NCI-H526 treated with DMSO at 0.1 percent for 48 hours (cell line): Measurements from ENCODE around the gene SUSD4.
"Not testable (repeated sequence)": the region's sequence is repeated elsewhere in the genome, so short reads cannot be mapped to it uniquely, and the experiment has no call there.

Experiments used
- DNase-seq: peaks from one replicate; lab custom pipeline; 2025; lab: John Stamatoyannopoulos, UW

The SUSD4 gene

GRCh38 chr1:223289621-223290020 lies 74.4 kb downstream of the SUSD4 start:
- DNase-seq: no peak

DNA sequence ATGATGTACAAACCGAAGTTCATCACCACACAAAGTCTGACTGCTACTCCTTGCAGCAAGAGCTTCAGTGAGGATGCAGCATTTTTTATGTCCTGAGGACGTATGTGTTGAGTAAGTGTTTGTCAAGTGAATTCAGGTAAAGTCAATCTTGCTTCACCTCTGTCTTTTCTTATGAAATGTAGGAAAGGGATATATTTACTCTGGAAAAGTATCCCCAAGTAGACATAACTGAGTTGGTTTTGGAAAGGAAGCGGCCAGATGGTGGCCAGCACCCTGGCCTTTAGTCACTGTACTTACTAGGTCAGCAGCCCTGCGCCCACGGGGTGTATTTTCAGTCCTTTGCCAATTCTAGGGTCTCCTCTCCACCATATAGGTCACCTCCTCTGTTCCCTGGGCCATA lies 75.2 kb downstream of the SUSD4 start:
- no peak for DNase-seq

- no peak for DNase-seq
Observed at GRCh38 chr1:223285452-223285851, 78.5 kb downstream of the SUSD4 start.

- DNase-seq: not testable (repeated sequence)
Observed at GRCh38 chr1:223283697-223284096, 80.3 kb downstream of the SUSD4 start.

GRCh38 chr1:223278311-223278710 lies 85.7 kb downstream of the SUSD4 start:
- DNase-seq: not testable (repeated sequence)

GRCh38 chr1:223276029-223276428 lies 87.9 kb downstream of the SUSD4 start:
- no peak for DNase-seq

DNA sequence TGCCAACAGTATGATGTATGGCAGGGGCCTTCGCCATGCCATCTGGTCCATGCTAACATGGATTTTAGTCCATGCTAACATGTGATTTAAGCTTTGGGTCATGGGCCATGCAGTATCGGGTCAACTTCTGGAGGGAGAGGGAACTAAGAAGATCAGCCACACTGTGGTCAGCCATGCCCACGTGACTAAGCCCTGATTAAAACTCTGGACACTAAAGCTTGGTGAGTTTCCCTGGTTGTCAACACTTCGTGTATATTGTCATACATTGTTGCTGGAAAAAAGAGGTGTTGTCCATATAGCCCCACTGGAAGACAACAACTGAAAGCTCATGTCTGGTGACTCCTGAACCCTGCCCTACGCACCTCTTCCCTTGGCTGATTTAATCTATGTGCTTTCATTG lies 90.5 kb downstream of the SUSD4 start:
- no peak for DNase-seq

GRCh38 chr1:223271085-223271781 lies 92.7 kb downstream of the SUSD4 start:
- DNase-seq: no peak

- no peak for DNase-seq
Observed at GRCh38 chr1:223270155-223270554, 93.8 kb downstream of the SUSD4 start.

- DNase-seq: no peak
Observed at GRCh38 chr1:223269006-223269405, 95.0 kb downstream of the SUSD4 start.

DNA sequence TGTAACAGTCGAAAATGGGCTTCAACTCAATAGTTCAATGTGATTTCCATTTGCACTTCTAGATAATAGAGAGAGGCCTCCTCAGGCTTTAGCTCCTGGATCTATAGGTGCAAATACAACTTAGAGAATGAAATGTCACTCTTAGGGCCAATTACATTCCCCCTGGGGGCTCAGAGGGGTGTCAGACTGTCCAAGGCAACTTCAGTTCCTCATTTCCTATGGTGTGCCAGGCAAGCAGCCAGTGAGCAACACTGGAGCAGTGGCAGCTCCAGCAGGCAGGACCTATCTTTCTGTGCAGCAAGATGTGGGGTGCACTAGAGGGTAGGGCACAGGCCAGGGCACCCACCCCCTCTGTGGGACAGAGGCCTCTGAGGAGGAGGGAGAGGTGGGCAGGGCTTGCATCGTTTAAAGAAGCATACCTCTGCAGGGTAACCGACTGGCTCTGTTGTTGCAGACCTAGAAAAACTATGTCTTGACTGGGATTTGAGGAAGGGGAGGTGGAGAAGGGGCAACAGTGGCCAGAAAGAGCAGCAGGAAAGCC lies 97.3 kb downstream of the SUSD4 start:
- DNase-seq: no peak

DNA sequence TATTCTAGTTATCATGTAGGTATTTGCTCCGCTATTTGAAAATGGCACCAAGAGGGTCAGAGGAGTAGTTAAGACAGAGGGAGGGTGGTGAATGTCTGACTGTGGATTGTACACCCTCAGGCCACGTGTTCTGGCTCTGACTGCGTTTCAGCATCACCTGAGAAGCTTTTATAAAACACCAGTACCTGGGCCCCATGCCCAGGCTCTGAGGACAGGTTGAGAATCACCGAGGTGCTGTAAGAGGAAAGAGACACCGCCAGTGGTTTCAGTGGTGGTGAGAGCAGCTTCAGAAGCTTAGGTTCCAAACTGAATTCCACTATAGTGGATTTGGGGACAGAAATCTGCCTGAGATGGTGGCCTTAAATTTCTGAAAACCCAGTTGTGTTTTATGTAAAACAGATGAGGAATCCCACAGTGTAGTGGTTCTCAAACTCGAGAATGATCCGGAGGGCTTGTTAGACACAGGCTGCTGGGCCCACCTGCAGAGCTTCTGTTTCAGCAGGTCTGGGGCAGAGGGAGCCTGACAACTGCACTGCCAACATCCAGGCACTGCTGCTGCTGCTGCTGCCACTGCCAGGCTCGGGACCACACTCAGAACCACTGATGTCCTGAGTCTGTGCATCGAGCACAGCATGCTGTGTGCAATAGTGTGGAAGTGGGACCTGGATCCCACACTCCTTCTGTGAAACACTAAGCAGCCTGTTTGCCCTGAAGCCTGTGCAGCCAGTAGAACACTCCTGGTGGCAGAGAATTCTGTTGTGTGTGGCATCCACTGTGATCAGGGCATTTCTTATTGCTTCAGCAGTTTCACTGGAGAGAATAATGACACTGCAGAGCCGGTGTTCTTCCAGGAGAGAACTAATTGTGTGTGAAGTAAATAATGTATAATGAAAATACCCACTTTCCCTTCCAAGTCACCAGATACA lies 98.7 kb downstream of the SUSD4 start:
- no peak for DNase-seq

DNA sequence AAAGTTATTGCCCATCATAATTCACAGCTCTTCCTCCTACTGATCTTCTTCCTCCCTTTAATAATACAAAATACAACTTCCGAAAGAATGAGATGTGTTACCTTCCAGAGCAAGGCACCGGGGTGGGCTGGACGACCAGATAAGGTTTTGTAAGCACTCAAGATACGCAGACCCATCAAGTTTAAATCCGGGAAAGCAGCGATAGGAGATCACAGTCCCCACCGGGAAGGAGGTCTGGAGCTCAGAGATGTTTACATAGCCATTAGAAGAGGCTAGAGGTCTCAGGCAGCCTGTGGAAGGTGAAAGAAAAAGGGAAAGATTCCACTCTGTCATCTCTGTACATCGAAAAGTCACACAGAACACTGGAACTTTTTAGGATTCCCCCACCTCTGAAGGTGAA lies 99.4 kb downstream of the SUSD4 start:
- DNase-seq: no peak

GRCh38 chr1:223261914-223262313 lies 102.1 kb downstream of the SUSD4 start:
- DNase-seq: no peak

DNA sequence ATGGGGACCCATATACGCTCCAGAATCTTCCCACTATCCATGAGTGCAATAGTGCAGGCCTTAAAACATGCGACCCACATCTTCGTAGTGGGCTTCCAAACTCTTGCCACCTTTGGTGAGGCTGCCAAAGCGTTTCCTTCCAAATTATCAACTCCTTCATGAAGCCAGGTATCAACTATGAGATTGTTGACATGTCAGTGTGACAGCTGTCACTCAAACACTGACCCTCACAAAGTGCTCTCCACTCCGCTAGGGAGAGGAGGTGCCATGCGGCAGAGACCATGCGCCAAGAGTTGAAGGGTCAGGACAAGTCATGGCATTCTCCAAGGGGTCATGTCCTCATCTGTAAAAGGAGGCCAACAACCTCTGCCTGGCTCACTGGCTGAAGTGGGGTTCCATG lies 103.3 kb downstream of the SUSD4 start:
- no peak for DNase-seq

DNA sequence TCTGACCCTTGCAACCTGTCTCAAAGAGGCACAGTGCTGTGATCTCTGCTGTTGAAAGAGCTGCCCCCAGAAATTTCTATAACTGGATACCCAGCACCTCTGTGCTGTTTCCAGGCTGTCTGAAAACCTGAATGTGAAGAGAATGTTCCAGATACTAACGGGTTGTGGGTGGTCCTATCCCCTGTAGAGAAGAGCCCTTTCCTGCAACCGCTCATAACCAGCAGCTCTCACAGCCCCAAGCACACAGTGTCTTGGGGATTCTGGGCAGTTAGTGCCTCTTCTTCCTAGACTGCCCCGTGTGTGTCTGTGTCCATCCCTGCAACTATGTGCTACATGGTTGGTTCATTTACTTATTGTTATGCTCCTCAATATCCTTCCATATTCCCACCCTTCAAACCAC lies 104.5 kb downstream of the SUSD4 start:
- DNase-seq: no peak

- DNase-seq: no peak
Observed at GRCh38 chr1:223258751-223259198, 105.2 kb downstream of the SUSD4 start.

DNA sequence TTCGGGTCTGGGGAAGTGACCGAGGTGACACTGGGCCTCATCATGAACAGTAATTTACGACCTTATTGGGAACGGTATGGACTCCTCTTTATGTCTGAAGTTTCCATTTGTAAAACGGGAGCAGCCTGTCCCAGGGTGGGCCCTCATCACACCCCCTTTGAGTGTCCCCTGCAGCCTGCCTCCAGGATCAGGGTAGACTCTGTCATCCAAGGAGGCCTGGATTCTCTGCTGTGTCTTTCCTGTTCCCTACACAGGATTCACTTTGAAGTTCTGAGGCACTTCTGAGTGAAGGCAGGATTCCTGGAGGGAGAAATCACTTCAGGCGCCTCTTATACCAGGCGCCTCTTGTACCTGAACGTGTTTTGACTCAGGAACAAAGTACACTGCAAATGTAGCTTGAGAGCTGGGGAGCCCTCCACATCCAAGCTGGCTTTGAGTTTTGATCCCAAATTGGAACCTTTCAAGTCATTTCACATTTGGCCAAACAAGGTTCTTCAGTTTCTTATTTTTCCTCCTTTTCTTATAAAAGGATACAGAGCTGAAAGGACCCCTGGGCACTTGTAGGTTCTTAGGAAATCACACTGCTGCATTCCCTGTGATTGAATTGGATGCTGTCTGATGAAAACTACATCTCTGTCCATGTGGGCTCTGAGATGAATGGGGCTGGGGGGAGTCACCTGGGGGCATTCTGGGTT lies 106.0 kb downstream of the SUSD4 start:
- DNase-seq: no peak

DNA sequence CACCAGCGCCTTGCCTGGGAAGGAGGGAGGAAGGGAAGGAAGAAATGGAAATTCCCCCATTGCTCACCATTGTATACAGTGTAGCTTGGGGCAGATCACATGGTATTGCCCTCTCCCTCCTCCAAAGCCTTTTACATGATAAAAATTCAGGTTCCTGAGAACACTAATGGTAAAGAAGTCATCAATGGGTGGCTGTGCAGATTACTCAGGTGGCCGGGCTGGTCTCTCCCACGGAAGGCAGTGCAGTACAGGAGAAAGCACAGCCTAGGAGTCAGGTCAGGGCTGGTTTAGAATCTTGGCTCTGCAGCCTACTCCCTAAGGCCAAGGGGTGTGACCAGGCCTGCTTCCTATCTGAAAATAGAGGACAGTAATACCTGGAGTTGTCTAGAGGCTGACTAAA lies 107.9 kb downstream of the SUSD4 start:
- DNase-seq: no peak

DNA sequence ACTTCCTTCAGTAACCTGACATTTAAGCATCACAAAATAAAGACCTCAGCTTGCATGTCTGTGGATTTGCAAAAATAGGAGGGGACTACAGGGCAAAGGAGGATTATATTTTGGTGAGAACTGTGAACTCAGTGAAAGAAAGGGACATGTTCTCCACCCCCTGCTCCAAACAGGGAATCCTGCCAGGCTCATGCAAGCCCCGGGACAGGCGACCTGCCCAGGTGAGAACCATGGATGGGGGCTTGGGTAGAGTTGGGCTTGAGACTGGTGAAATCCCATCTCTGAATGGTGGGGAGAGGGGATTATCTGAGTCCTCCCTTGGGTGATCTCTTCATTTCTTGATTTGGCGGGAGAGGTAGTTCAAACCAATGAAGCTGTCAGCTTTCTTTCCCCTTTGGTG lies 110.1 kb downstream of the SUSD4 start:
- no peak for DNase-seq

DNA sequence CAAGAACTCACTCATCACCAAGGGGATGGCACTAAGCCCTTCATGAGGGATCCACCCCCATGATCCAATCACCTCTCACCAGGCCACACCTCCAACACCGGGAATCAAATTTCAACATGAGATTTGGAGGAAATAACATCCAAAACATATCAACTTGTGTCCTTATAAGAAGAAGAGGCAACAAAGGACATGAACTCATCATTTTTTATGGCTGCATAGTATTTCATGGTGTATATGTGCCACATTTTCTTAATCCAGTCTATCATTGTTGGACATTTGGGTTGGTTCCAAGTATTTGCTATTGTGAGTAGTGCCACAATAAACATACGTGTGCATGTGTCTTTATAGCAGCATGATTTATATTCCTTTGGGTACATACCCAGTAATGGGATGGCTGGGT lies 112.6 kb downstream of the SUSD4 start:
- DNase-seq: not testable (repeated sequence)

DNA sequence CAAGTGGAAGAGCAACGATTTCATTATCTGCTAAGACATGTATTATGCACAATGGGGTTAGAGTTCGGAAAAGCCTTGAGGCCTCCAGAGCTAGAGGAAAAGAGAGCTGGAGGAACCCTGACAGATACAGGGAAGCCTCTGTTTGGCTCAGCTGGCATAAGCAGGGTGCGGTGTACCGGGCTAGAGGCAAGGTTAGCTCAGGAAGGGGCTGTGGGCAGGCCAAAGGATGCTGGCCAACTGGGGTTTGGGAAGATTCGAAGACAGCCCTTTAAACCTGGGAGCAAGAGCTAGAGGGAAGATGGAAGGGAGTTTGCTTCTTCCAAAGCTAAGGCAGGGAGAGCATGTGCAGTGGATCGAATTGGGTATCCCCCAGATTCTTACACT lies 113.4 kb downstream of the SUSD4 start:
- DNase-seq: no peak
